ENCODE results near the gene SFXN4. TPM values are rescaled to one million over a fixed set of nuclear protein-coding genes. Genes with fewer than 3 reads are reported as not detected.

The SFXN4 gene
- total and polyA plus RNA-seq, 2 donors: 18.5 to 31.0 TPM

DNA sequence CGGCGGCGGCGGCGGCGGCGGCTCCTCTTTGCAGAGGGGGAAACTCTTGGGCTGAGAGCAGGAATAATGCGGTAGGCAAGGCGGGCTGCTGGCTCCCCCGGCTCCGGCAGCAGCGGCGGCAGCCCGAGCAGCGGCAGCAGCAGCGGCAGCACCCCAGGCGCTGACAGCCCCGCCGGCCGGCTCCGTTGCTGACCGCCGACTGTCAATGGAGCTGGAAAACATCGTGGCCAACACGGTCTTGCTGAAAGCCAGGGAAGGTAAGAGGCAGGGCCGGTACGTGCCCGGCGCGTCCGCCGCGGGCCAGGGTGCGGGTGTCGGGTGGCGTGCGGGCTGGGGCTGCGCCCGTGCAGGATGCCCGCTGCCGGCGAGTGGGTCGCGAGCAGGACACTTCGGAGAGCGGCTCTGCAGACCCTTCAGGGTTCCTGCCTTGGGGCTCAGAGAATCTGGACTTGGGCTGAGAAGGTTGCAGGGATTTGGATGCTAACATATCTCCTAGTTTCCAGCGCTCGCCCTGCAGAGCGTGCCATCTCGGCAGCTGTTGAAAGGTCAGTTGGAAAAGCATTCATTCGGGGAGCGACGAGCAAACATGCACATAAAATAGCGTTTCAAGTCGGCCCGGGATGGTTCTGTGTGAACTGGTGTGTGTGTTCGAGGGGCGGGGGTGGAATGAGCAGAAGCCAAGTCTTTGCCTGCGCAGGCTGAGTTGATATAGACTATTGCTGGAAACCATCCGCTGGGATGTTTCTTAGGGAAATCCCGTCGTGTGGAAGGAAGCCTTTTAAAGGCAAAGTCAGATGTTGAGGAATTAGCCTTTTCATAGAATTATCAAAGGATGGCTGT, 42.4 kb upstream of the SFXN4 start:
- Histone ChIP-seq H3K27me3 (ENCODE audit: control insufficient read depth in 2 of 2, insufficient read depth in 1 of 2, low read length in 1 of 2) (no peaks in the 10 kb centered on the region), H3K4me3 (ENCODE audit: low read length in 2 of 2) (peak overlapping the region; percentile 66 to 73), H3K36me3 (ENCODE audit: control insufficient read depth in 2 of 2, insufficient read depth in 2 of 2, low read length in 1 of 2) (peaks cover 0 to 3% of the 10 kb centered on the region in 2 donors), H3K4me1 (ENCODE audit: control insufficient read depth in 2 of 2, insufficient read depth in 2 of 2, low read length in 2 of 2) (peaks cover 27 to 43% of the 10 kb centered on the region in 2 donors), H3K9me3 (ENCODE audit: control insufficient read depth in 2 of 2, insufficient read depth in 1 of 2, low read length in 1 of 2) (peaks cover 0 to 6% of the 10 kb centered on the region in 2 donors), H3K27ac (ENCODE audit: low read depth in 1 of 2, low read length in 1 of 2) (peak overlapping the region; percentile 76 to 83)
- peak in 6 of 9 donors; percentile 38 to 72 (median 44) for DNase-seq (ENCODE audit: low read depth in 6 of 9, low spot score in 9 of 9)
- WGBS: under 1% methylated on average over 59 of the region's 62 CpGs

DNA sequence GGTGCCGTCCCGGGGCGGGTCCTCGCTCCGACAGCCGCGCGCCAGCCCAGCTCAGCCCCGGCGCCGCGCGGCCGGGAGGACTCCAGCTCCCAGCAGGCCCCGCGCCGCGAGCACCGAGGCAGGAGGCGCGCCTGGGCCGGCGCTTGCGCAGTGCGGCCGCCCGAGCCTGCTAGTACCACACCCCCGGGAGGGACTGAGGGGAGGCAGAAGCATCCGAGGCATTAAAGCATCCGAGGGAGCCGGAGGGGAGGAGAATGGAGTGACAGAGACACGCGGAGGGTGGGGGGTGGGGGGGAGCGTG, 41.8 kb upstream of the SFXN4 start, which contains the start of gene GRK5:
Gene GRK5 (plus strand): TSS at position 206 of the 301 bp plus-strand sequence. CDS start 347 bp downstream, outside the sequence.
- peak; percentile 92 to 99 (median 97) for DNase-seq (ENCODE audit: low read depth in 6 of 9, low spot score in 9 of 9)
- H3K4me3 ChIP-seq (ENCODE audit: low read length in 2 of 2): peak within 1 kb of the TSS; percentile 66 to 73
- peaks cover 25 to 37% of the 10 kb centered on the region in 2 donors for H3K4me1 ChIP-seq (ENCODE audit: control insufficient read depth in 2 of 2, insufficient read depth in 2 of 2, low read length in 2 of 2)
- H3K27me3 ChIP-seq (ENCODE audit: control insufficient read depth in 2 of 2, insufficient read depth in 1 of 2, low read length in 1 of 2): no peaks in the 10 kb centered on the region
- peaks cover 0 to 6% of the 10 kb centered on the region in 2 donors for H3K9me3 ChIP-seq (ENCODE audit: control insufficient read depth in 2 of 2, insufficient read depth in 1 of 2, low read length in 1 of 2)
- H3K36me3 ChIP-seq (ENCODE audit: control insufficient read depth in 2 of 2, insufficient read depth in 2 of 2, low read length in 1 of 2): no peaks in the 10 kb centered on the region
- peak within 1 kb of the TSS; percentile 83 to 94 for H3K27ac ChIP-seq (ENCODE audit: low read depth in 1 of 2, low read length in 1 of 2)
- under 1% methylated on average over 33 of the region's 34 CpGs for WGBS

DNA sequence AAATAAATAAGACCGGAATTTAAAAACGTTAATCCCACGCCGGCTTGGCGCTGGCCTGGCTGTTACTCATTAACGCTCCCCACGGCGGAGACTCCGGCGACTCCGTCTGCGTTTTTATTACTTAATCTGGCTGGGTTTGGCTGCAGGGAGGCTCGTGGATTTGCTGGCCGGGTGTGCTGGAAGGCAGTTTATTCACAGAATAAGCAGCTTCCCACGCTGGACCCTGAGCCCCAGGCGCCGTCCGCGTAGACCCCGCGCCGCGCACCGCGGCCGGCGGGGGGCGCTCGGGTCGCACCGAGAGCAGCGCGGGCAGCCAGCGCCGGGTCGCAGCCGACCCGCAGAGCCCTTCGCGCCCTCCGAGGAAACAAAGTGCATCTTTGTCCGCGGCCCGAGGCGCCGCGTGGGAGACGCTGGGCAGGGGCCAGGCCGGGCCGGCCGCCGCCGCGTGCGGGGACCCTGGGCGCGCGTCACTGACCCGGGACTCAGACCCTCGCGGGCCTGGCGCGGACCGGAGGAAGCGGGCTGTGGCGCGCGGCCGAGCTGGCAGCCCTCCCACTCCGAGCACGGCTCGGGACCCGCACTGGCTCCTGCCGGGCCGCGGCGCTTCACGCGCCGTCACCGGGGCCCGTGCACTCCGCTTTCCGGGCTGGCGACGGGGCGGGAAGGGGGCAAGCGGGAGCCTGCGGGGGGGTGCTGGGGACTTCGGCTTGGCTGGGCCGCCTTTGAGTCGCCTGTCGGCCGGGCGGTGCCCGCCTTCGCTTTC, 41.3 kb upstream of the SFXN4 start:
- Histone ChIP-seq H3K4me3 (ENCODE audit: low read length in 2 of 2) (peak overlapping the region; percentile 40 to 73), H3K4me1 (ENCODE audit: control insufficient read depth in 2 of 2, insufficient read depth in 2 of 2, low read length in 2 of 2) (peaks cover 20 to 32% of the 10 kb centered on the region in 2 donors), H3K9me3 (ENCODE audit: control insufficient read depth in 2 of 2, insufficient read depth in 1 of 2, low read length in 1 of 2) (peaks cover 0 to 6% of the 10 kb centered on the region in 2 donors), H3K27me3 (ENCODE audit: control insufficient read depth in 2 of 2, insufficient read depth in 1 of 2, low read length in 1 of 2) (no peaks in the 10 kb centered on the region), H3K36me3 (ENCODE audit: control insufficient read depth in 2 of 2, insufficient read depth in 2 of 2, low read length in 1 of 2) (no peaks in the 10 kb centered on the region), H3K27ac (ENCODE audit: low read depth in 1 of 2, low read length in 1 of 2) (peak overlapping the region; percentile 81 to 94)
- under 1% methylated on average over 97 of the region's 97 CpGs for WGBS
- DNase-seq (ENCODE audit: low read depth in 6 of 9, low spot score in 9 of 9): peak in 7 of 9 donors; percentile 38 to 83 (median 68)

DNA sequence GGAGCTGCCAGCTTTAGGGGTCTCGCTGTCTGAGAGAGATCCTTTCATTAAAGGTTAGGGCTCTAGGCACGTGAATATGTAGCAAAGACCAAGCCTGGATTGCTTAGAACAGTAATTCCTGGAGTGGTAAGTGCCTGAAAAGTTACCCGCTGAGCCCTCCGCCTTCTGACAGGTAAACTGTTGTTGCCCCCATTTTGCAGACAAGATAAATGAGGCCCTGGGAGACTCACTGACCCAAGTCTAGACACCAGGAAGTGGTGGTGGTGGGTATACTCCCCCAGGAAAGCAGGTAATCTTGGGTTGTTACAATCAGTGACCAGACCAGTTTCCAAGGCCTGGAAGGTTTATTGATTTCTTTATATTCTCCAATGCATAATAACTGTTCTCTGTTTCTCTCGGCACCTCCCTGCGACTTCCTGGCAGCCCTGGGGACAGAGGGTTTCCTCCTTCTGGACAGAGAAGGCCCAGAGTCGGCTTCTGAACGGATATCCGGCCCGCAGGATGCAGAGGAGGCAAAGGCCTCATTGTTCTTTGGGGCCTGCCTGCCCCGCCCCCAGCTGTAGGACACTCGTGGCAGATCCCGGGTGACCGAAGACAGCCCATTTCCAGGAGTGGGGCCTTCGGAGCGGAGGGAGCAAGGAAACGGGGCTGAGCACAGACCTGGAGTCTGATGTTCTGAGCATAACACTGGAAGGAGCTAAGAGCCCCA, 40.5 kb upstream of the SFXN4 start:
- peaks cover 0 to 6% of the 10 kb centered on the region in 2 donors for H3K9me3 ChIP-seq (ENCODE audit: control insufficient read depth in 2 of 2, insufficient read depth in 1 of 2, low read length in 1 of 2)
- peak overlapping the region; percentile 40 to 73 for H3K4me3 ChIP-seq (ENCODE audit: low read length in 2 of 2)
- H3K27ac ChIP-seq (ENCODE audit: low read depth in 1 of 2, low read length in 1 of 2): peak overlapping the region; percentile 81 to 94
- H3K27me3 ChIP-seq (ENCODE audit: control insufficient read depth in 2 of 2, insufficient read depth in 1 of 2, low read length in 1 of 2): no peaks in the 10 kb centered on the region
- H3K4me1 ChIP-seq (ENCODE audit: control insufficient read depth in 2 of 2, insufficient read depth in 2 of 2, low read length in 2 of 2): peaks cover 13 to 27% of the 10 kb centered on the region in 2 donors
- WGBS: 39% methylated on average over 17 of the region's 17 CpGs
- DNase-seq (ENCODE audit: low read depth in 6 of 9, low spot score in 9 of 9): peak in 4 of 9 donors; percentile 33 to 62 (median 34)
- H3K36me3 ChIP-seq (ENCODE audit: control insufficient read depth in 2 of 2, insufficient read depth in 2 of 2, low read length in 1 of 2): no peaks in the 10 kb centered on the region

DNA sequence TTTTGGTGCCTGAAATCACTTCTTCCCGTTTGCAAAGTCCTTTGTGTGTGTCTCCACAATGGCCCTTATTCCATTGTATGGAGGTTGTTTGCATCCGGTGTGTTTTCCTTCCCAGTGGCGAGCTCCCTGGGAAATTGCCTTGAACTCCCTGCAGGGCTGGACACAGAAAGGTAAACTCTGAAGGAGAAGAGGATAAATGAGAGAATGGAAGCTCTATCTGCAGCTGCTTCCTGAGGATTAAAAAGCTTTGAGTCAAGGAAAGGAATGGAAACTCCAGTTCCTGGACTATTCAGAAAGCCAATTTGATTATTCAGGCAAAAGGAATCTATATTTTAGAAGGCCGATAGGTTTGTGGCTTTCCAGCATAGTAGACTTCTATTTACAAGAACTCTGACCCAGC, 37.5 kb upstream of the SFXN4 start:
- H3K36me3 ChIP-seq (ENCODE audit: control insufficient read depth in 2 of 2, insufficient read depth in 2 of 2, low read length in 1 of 2): no peaks in the 10 kb centered on the region
- WGBS: 91% methylated on average over 4 of the region's 4 CpGs
- H3K4me3 ChIP-seq (ENCODE audit: low read length in 2 of 2): no peak overlapping the region
- peaks cover 0 to 11% of the 10 kb centered on the region in 2 donors for H3K4me1 ChIP-seq (ENCODE audit: control insufficient read depth in 2 of 2, insufficient read depth in 2 of 2, low read length in 2 of 2)
- H3K9me3 ChIP-seq (ENCODE audit: control insufficient read depth in 2 of 2, insufficient read depth in 1 of 2, low read length in 1 of 2): peaks cover 0 to 6% of the 10 kb centered on the region in 2 donors
- H3K27ac ChIP-seq (ENCODE audit: low read depth in 1 of 2, low read length in 1 of 2): no peak overlapping the region
- DNase-seq (ENCODE audit: low read depth in 6 of 9, low spot score in 9 of 9): no peak
- no peaks in the 10 kb centered on the region for H3K27me3 ChIP-seq (ENCODE audit: control insufficient read depth in 2 of 2, insufficient read depth in 1 of 2, low read length in 1 of 2)

DNA sequence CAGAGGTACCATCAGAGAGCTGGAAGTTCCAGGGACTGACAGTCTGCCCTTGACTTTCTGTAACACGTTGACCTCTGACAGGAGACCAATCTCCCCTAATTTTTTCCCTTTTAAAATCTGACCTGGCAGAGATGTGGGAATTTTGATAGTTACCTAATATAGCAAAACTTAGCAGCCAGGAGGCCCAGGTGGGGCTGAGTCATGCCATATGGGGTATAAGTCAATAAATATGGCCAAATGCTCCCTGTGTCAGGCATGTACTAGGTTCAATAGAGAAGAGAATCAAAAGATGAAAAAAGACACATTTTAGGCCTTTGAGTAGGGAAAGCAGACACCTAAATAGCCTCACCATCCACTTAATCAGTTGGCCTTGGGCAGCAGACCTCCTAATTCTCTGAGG, 35.7 kb upstream of the SFXN4 start:
- no peaks in the 10 kb centered on the region for H3K27me3 ChIP-seq (ENCODE audit: control insufficient read depth in 2 of 2, insufficient read depth in 1 of 2, low read length in 1 of 2)
- no peaks in the 10 kb centered on the region for H3K36me3 ChIP-seq (ENCODE audit: control insufficient read depth in 2 of 2, insufficient read depth in 2 of 2, low read length in 1 of 2)
- peaks cover 0 to 7% of the 10 kb centered on the region in 2 donors for H3K4me1 ChIP-seq (ENCODE audit: control insufficient read depth in 2 of 2, insufficient read depth in 2 of 2, low read length in 2 of 2)
- DNase-seq (ENCODE audit: low read depth in 6 of 9, low spot score in 9 of 9): no peak
- H3K9me3 ChIP-seq (ENCODE audit: control insufficient read depth in 2 of 2, insufficient read depth in 1 of 2, low read length in 1 of 2): peaks cover 0 to 2% of the 10 kb centered on the region in 2 donors
- 88% methylated on average over 1 of the region's 1 CpG for WGBS
- no peak overlapping the region for H3K4me3 ChIP-seq (ENCODE audit: low read length in 2 of 2)
- no peak overlapping the region for H3K27ac ChIP-seq (ENCODE audit: low read depth in 1 of 2, low read length in 1 of 2)

DNA sequence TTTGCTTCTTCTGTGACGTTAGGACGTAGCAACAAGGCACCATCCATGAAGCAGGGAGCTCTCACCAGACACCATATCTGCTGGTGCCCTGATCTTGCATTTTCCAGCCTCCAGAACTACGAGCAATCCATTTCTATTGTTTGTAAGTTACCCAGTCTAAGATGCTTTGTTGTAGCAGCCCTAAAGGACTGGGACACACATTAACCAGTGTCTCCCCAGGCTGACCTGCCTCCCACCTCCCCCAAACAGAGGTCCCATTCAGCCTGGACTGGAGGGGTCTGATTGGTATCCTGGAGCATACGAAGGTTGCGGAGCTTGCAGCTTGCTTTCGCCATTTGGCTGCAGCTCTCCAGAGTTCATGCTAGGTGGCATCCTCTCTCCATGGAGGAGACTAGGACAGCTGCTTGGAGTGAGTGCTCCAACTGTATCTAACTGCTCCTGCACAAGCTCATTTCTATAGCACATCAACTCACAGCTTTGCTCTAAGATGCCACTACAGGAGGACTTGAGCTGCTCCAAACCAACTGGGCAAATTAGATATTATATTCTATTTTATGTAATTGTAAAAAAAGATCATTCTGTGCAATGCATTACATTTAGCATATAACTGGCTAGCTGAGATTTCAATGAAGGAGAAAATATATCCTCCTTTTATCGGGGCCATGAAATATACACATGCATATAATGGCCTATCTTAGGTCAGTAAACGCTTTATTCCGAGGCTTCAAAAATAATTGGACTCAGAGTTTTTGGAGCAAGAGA, 33.9 kb upstream of the SFXN4 start:
- no peaks in the 10 kb centered on the region for H3K9me3 ChIP-seq (ENCODE audit: control insufficient read depth in 2 of 2, insufficient read depth in 1 of 2, low read length in 1 of 2)
- H3K4me3 ChIP-seq (ENCODE audit: low read length in 2 of 2): no peak overlapping the region
- no peaks in the 10 kb centered on the region for H3K27me3 ChIP-seq (ENCODE audit: control insufficient read depth in 2 of 2, insufficient read depth in 1 of 2, low read length in 1 of 2)
- no peaks in the 10 kb centered on the region for H3K36me3 ChIP-seq (ENCODE audit: control insufficient read depth in 2 of 2, insufficient read depth in 2 of 2, low read length in 1 of 2)
- DNase-seq (ENCODE audit: low read depth in 6 of 9, low spot score in 9 of 9): peak in 6 of 9 donors; percentile 43 to 84 (median 62)
- WGBS: 64% methylated on average over 9 of the region's 9 CpGs
- no peak overlapping the region for H3K27ac ChIP-seq (ENCODE audit: low read depth in 1 of 2, low read length in 1 of 2)
- peaks cover 0 to 2% of the 10 kb centered on the region in 2 donors for H3K4me1 ChIP-seq (ENCODE audit: control insufficient read depth in 2 of 2, insufficient read depth in 2 of 2, low read length in 2 of 2)

DNA sequence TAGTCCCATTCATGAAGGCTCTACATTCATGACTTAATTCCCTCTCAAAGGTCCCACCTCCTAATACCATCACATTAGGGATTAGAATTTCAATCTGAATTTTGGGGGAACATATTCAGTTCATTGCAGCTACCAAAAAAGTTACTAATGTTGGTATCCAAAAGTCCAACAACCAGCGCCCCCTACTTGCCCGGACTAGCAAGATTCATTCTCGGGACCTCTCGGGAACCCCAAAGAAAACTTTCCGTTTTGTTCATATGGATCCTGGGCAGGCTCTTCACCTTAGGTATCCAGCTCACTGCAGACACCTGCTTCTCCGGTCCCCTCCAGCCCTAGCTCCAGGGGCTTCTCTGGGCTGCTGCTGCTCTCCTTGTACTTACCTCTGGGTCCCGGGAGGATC, 32.9 kb upstream of the SFXN4 start:
- no peak overlapping the region for H3K4me3 ChIP-seq (ENCODE audit: low read length in 2 of 2)
- no peaks in the 10 kb centered on the region for H3K36me3 ChIP-seq (ENCODE audit: control insufficient read depth in 2 of 2, insufficient read depth in 2 of 2, low read length in 1 of 2)
- peak in 3 of 9 donors; percentile 17 to 53 (median 25) for DNase-seq (ENCODE audit: low read depth in 6 of 9, low spot score in 9 of 9)
- no peaks in the 10 kb centered on the region for H3K27me3 ChIP-seq (ENCODE audit: control insufficient read depth in 2 of 2, insufficient read depth in 1 of 2, low read length in 1 of 2)
- H3K9me3 ChIP-seq (ENCODE audit: control insufficient read depth in 2 of 2, insufficient read depth in 1 of 2, low read length in 1 of 2): no peaks in the 10 kb centered on the region
- H3K4me1 ChIP-seq (ENCODE audit: control insufficient read depth in 2 of 2, insufficient read depth in 2 of 2, low read length in 2 of 2): peaks cover 0 to 2% of the 10 kb centered on the region in 2 donors
- H3K27ac ChIP-seq (ENCODE audit: low read depth in 1 of 2, low read length in 1 of 2): no peak overlapping the region
- 44% methylated on average over 7 of the region's 7 CpGs for WGBS
